GM19463 (cell line): Measurements from ENCODE around the gene MXI1.
"Not testable (repeated sequence)": the region's sequence is repeated elsewhere in the genome, so short reads cannot be mapped to it uniquely, and the experiment has no call there.

Experiments
- ATAC-seq: cut with Tn5 transposase; IDR thresholded peaks from one replicate; pipeline ENCODE4 v1.9.1; 2021; ENCODE audit warnings: mild to moderate bottlenecking, moderate library complexity; ENCODE audit not compliant: unreplicated experiment

Gene MXI1

GRCh38 chr10:110311357-110311949, 104.0 kb downstream of the MXI1 start:
- peak; percentile 56 for ATAC-seq

GRCh38 chr10:110312206-110312605, 104.8 kb downstream of the MXI1 start:
- ATAC-seq, result no peak

- ATAC-seq, result no peak
Observed at GRCh38 chr10:110313674-110314073, 106.3 kb downstream of the MXI1 start.

GRCh38 chr10:110317866-110318850, 110.8 kb downstream of the MXI1 start:
- peak; percentile 84 for ATAC-seq

- ATAC-seq, result no peak
Observed at GRCh38 chr10:110321869-110322620, 114.6 kb downstream of the MXI1 start.

GRCh38 chr10:110323503-110323902, 116.1 kb downstream of the MXI1 start:
- no peak for ATAC-seq

GRCh38 chr10:110324201-110324804, 116.9 kb downstream of the MXI1 start:
- ATAC-seq, result peak; percentile 56

GRCh38 chr10:110324805-110325280, 117.4 kb downstream of the MXI1 start:
- ATAC-seq, result peak; percentile 60

- ATAC-seq, result peak; percentile 34
Observed at GRCh38 chr10:110326351-110327032, 119.1 kb downstream of the MXI1 start.

- ATAC-seq, result no peak
Observed at GRCh38 chr10:110327262-110327914, 120.0 kb downstream of the MXI1 start.

- no peak for ATAC-seq
Observed at GRCh38 chr10:110330675-110331074, 123.3 kb downstream of the MXI1 start.

- not testable (repeated sequence) for ATAC-seq
Observed at GRCh38 chr10:110331226-110331795, 123.9 kb downstream of the MXI1 start.

GRCh38 chr10:110334061-110334656, 126.8 kb downstream of the MXI1 start:
- ATAC-seq, result no peak

- ATAC-seq, result no peak
Observed at GRCh38 chr10:110335314-110336064, 128.1 kb downstream of the MXI1 start.

- ATAC-seq, result no peak
Observed at GRCh38 chr10:110336111-110336721, 128.8 kb downstream of the MXI1 start.
